GM18873 (cell line): ENCODE data around the gene ZMYND15.

Experiments used
- ATAC-seq: cut with Tn5 transposase; IDR thresholded peaks from one replicate; pipeline ENCODE4 v1.9.1; 2021; ENCODE audit warnings: mild to moderate bottlenecking, moderate library complexity, moderate number of reproducible peaks; ENCODE audit not compliant: unreplicated experiment, low FRiP score

Gene ZMYND15

DNA sequence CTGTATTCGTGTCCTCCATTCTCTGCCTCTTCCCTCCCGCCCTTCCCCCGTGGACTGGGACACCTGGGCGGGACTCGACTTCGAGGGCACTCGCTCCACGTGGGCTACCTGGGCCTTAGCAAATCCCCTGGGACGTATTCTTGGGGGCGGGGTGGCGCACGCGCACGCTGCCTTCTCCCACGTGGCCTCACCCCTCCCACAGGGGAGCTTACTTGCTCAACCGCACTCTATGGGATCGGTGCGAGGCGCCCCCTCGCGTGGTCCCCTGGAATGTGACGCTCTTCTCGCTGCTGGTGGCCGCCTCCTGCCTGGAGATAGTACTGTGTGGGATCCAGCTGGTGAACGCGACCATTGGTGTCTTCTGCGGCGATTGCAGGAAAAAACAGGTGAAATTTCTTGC, 43.0 kb downstream of the ZMYND15 start:
- no peak for ATAC-seq

GRCh38 chr17:4785311-4786105, 45.9 kb downstream of the ZMYND15 start:
- no peak for ATAC-seq

DNA sequence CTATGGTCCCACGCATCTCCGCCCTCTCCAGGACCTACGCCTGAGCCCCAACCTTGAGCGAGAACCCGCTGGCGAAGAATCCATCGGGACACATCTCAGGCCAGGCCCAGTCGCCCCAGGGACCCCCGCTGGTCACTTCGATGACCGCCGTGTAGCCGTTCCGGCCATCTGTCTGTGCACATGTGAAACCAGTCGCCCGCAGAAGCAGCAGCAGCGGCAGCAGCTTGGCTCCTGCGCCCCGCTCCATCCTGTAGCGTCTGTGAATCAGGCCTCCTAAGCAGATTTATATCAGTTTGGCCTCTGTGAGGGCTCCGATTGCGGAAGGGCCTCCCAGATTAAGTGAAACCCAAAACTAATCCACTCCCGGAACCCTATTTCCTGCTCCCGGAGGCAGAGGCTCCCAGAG, 46.5 kb downstream of the ZMYND15 start, which contains the start of gene VMO1:
Gene VMO1 (minus strand): TSS at position 259 of the 406 bp plus-strand sequence. CDS start 12 bp downstream, at position 247.
- no peak for ATAC-seq

GRCh38 chr17:4786516-4786915, 46.9 kb downstream of the ZMYND15 start:
- ATAC-seq = no peak

DNA sequence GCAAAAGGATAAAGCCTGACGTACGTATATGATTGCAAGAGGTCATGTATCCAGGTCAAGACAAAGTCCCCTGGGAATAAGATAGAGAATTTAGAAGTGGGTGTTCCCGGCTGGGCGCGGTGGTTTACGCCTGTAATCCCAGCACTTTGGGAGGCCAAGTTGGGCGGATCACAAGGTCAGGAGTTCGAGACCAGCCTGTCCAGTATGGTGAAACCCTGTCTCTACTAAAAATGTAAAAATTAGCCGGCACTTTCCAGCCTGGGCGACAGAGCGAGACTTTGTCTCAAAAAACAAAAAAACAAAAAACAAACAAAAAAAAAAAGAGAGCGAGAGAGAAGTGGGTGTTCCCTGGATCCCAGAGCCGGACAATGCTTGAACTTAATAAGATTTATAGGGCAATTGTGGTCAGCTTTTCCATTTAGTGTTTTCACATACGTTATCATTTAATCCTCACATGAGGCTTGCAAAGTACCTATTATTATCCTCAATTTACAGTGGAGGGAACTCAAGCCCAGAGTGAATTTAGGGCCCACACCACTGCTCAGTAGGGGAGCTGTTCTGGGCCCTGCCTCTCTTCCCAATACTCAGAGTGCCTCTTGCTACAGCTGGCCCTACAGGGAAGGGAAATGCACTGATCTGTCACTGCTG, 48.6 kb downstream of the ZMYND15 start:
- ATAC-seq = no peak

- peak; percentile 6 for ATAC-seq
These were observed 49.4 kb downstream of the ZMYND15 start, which contains the start of gene GLTPD2 for GRCh38 chr17:4788807-4789700. TSS of gene GLTPD2 (plus strand) at chr17:4788964. CDS start at chr17:4789012, 48 bp downstream.

DNA sequence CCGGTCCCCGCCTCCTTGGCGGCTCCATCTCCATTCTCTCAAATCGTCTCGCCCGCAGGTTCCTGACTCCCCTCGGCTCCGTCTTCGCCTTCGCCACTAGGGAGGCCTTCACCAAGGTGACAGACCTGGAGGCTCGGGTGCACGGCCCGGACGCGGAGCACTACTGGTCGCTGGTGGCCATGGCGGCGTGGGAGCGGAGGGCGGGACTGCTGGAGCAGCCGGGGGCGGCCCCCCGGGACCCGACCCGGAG, 50.0 kb downstream of the ZMYND15 start:
- ATAC-seq = no peak

DNA sequence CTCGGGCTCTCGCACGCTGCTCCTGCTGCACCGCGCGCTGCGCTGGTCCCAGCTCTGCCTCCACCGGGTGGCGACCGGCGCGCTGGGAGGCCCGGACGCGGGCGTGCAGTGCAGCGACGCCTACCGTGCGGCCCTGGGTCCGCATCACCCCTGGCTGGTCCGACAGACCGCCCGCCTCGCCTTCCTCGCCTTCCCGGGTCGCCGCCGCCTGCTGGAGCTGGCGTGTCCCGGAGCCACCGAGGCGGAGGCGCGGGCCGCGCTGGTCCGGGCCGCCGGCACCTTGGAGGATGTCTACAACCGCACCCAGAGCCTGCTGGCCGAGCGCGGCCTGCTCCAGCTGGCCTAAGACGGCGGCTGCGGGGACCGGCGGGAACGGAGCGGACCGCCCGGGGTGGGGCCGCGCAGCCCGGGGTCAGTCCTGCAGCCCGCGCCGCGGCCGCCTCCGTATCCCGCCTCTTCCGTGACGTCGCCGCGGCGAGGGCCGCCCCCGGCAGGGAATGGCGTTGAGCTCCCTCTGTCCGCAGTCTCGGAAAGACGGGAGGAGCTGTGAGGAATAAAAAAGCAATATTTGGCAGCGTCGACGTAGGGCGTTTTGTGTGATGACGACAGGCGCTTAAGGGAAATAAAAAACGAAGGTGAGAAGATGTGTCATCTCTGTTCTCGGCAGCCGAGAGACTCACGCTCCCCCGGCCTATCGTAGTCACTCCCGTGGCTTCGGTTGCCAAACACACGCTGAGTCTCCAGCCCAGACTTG, 50.5 kb downstream of the ZMYND15 start:
- peak; percentile 64 for ATAC-seq

DNA sequence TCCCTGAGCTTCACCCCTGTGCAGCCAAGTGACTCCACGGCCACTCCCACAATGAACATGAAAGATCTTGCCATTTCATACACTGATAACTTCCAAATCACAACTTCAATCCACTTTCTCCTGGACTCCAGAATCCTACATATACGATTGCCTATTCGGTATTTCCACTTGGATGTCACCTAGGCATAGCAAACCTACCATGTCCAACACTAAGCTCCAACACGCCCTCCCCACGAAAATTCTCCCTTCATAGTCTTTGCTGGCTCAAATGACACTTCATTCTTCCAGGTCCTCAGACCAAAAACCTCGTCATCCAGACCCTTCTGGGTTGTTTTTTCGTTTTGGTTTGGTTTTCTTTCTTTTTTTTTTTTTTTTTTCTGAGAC, 51.1 kb downstream of the ZMYND15 start:
- ATAC-seq = no peak

DNA sequence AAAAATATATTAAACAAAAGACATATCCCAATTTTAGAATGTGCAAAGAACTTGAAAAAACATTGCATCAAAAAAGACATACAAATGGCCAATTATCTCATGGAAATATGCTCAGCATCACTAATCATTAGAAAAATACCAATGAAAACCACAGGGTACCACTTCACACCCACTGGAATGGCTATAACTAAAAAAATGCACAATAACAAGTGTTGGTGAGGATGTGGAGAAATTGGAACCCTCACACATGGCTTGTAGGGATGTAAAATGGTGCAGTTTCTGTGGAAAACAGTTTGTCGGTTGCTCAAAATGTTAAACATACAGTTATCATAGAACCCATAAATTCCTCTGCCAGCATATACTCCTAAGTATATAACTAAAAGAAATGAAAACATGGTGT, 55.5 kb downstream of the ZMYND15 start:
- ATAC-seq = no peak
